HEK293 (cell line): Measurements from ENCODE around the gene RUSF1.

Experiments
- CTCF ChIA-PET: fragments of 350-600 bp; formaldehyde crosslinking; extraction: SDS; loops from one replicate; lab custom pipeline; 2021; ENCODE audit warnings: antibody characterized with exemption; lab: Yijun Ruan, JAX
- POLR2A ChIA-PET: fragments of 300-600 bp; formaldehyde crosslinking; extraction: SDS; loops from one replicate; lab custom pipeline; 2020; ENCODE audit warnings: antibody characterized with exemption, inconsistent platforms; lab: Yijun Ruan, JAX
- H3K27ac ChIP-seq: fragments of 200-500 bp; sonication (Bioruptor generic); 2 replicates; pipeline ENCODE4 v1.5.1; 2014; ENCODE audit warnings: low read depth, low read length, control low read depth, inconsistent platforms; ENCODE audit errors: extremely low read depth
- H3K36me3 ChIP-seq, 2 experiments: fragments of 200-500 bp in 1 of 2; sonication (Bioruptor generic) in 1 of 2; 1 replicate in 1 of 2; 2 replicates in 1 of 2; pipeline ENCODE4 v1.5.1; 2014 to 2017; ENCODE audit warnings: inconsistent platforms in 2 of 2, low read length in 2 of 2; ENCODE audit not compliant: control insufficient read depth in 2 of 2, insufficient read depth in 1 of 2
- H3K4me1 ChIP-seq: fragments of 200-500 bp; sonication (Bioruptor generic); 2 replicates; pipeline ENCODE4 v1.5.1; 2014; ENCODE audit warnings: mild to moderate bottlenecking, low read length, inconsistent platforms; ENCODE audit not compliant: control insufficient read depth, insufficient read depth
- H3K4me3 ChIP-seq: 2 replicates; pipeline ENCODE4 v1.5.1; 2011; ENCODE audit warnings: low read depth, mild to moderate bottlenecking, control low read depth, low read length, moderate library complexity
- H3K9me3 ChIP-seq: fragments of 200-500 bp; sonication (Bioruptor generic); 2 replicates; pipeline ENCODE4 v1.5.1; 2014; ENCODE audit warnings: low read depth, low read length, inconsistent platforms; ENCODE audit not compliant: control insufficient read depth, insufficient read depth
- KLF1 ChIP-seq: fragments of 450-650 bp; formaldehyde crosslinking; IDR thresholded peaks from 2 replicates; pipeline ENCODE4 v1.5.1; 2016; ENCODE audit warnings: missing biosample characterization, missing genetic modification characterization
- OVOL3 ChIP-seq: fragments of 450-650 bp; formaldehyde crosslinking; IDR thresholded peaks from 2 replicates; pipeline ENCODE4 v1.5.1; 2016; ENCODE audit warnings: missing biosample characterization, missing genetic modification characterization
- PRDM4 ChIP-seq: fragments of 450-650 bp; formaldehyde crosslinking; IDR thresholded peaks from 2 replicates; pipeline ENCODE4 v1.5.1; 2017; ENCODE audit warnings: missing biosample characterization, missing genetic modification characterization
- SCRT2 ChIP-seq: fragments of 450-650 bp; formaldehyde crosslinking; IDR thresholded peaks from 2 replicates; pipeline ENCODE4 v1.5.1; 2016; ENCODE audit warnings: missing biosample characterization, missing genetic modification characterization
- YY2 ChIP-seq: fragments of 450-650 bp; formaldehyde crosslinking; IDR thresholded peaks from 2 replicates; pipeline ENCODE4 v1.5.1; 2016; ENCODE audit warnings: missing biosample characterization, missing genetic modification characterization
- ZBTB44 ChIP-seq: fragments of 450-650 bp; IDR thresholded peaks from 2 replicates; pipeline ENCODE4 v1.5.1; 2018; ENCODE audit warnings: missing biosample characterization, mild to moderate bottlenecking, missing genetic modification characterization
- ZBTB48 ChIP-seq: fragments of 450-650 bp; formaldehyde crosslinking; IDR thresholded peaks from 2 replicates; pipeline ENCODE4 v1.5.1; 2016; ENCODE audit warnings: missing biosample characterization, missing genetic modification characterization
- ZFP41 ChIP-seq: fragments of 450-650 bp; formaldehyde crosslinking; IDR thresholded peaks from 2 replicates; pipeline ENCODE4 v1.5.1; 2016; ENCODE audit warnings: missing biosample characterization, missing genetic modification characterization, borderline replicate concordance
- ZNF10 ChIP-seq: fragments of 450-650 bp; formaldehyde crosslinking; IDR thresholded peaks from 2 replicates; pipeline ENCODE4 v1.5.1; 2017; ENCODE audit warnings: missing biosample characterization, missing genetic modification characterization
- ZNF132 ChIP-seq: fragments of 450-650 bp; formaldehyde crosslinking; IDR thresholded peaks from 2 replicates; pipeline ENCODE4 v1.5.1; 2017; ENCODE audit warnings: missing biosample characterization, missing genetic modification characterization, borderline replicate concordance
- ZNF155 ChIP-seq: fragments of 450-650 bp; formaldehyde crosslinking; IDR thresholded peaks from 2 replicates; pipeline ENCODE4 v1.5.1; 2016; ENCODE audit warnings: missing biosample characterization, missing genetic modification characterization
- ZNF248 ChIP-seq: fragments of 450-650 bp; formaldehyde crosslinking; IDR thresholded peaks from 2 replicates; pipeline ENCODE4 v1.5.1; 2017; ENCODE audit warnings: missing biosample characterization, missing genetic modification characterization
- ZNF26 ChIP-seq: fragments of 450-650 bp; formaldehyde crosslinking; IDR thresholded peaks from 2 replicates; pipeline ENCODE4 v1.5.1; 2016; ENCODE audit warnings: missing biosample characterization, missing genetic modification characterization
- ZNF302 ChIP-seq: fragments of 450-650 bp; formaldehyde crosslinking; IDR thresholded peaks from 2 replicates; pipeline ENCODE4 v1.5.1; 2016; ENCODE audit warnings: missing biosample characterization, missing genetic modification characterization, low read depth
- ZNF354C ChIP-seq: fragments of 450-650 bp; formaldehyde crosslinking; IDR thresholded peaks from 2 replicates; pipeline ENCODE4 v1.5.1; 2016; ENCODE audit warnings: missing biosample characterization, missing genetic modification characterization, low read depth, borderline replicate concordance
- ZNF37A ChIP-seq: fragments of 450-650 bp; IDR thresholded peaks from 2 replicates; pipeline ENCODE4 v1.5.1; 2018; ENCODE audit warnings: missing biosample characterization, missing genetic modification characterization
- ZNF560 ChIP-seq: fragments of 450-650 bp; formaldehyde crosslinking; IDR thresholded peaks from 2 replicates; pipeline ENCODE4 v1.5.1; 2017; ENCODE audit warnings: missing biosample characterization, missing genetic modification characterization, borderline replicate concordance
- ZNF600 ChIP-seq: fragments of 450-650 bp; formaldehyde crosslinking; IDR thresholded peaks from 2 replicates; pipeline ENCODE4 v1.5.1; 2016; ENCODE audit warnings: missing biosample characterization, missing genetic modification characterization
- ZNF670 ChIP-seq: fragments of 450-650 bp; formaldehyde crosslinking; IDR thresholded peaks from 2 replicates; pipeline ENCODE4 v1.5.1; 2016; ENCODE audit warnings: missing biosample characterization, missing genetic modification characterization, low read depth
- ZNF76 ChIP-seq: fragments of 450-650 bp; formaldehyde crosslinking; IDR thresholded peaks from 2 replicates; pipeline ENCODE4; 2016; ENCODE audit warnings: low read depth, missing biosample characterization, missing genetic modification characterization, borderline replicate concordance
- ZSCAN16 ChIP-seq: fragments of 450-650 bp; formaldehyde crosslinking; IDR thresholded peaks from 2 replicates; pipeline ENCODE4 v1.5.1; 2016; ENCODE audit warnings: missing biosample characterization, missing genetic modification characterization
- TF ChIP-seq, protein P1 (sequence below): fragments of 450-650 bp; formaldehyde crosslinking; IDR thresholded peaks from 2 replicates; pipeline ENCODE4 v1.5.1; 2016; ENCODE audit warnings: missing biosample characterization, missing genetic modification characterization
- TF ChIP-seq, protein P2 (sequence below): fragments of 450-650 bp; formaldehyde crosslinking; IDR thresholded peaks from 2 replicates; pipeline ENCODE4 v1.5.1; 2016; ENCODE audit warnings: missing biosample characterization, missing genetic modification characterization

Gene RUSF1

GRCh38 chr16:31487071-31487719 is 21.0 kb downstream of the RUSF1 start:
- Histone ChIP-seq H3K9me3 (no peaks in the 10 kb centered on the region), H3K27ac (no peak overlapping the region), H3K4me1 (no peaks in the 10 kb centered on the region; the same call in 1 of the 2 replicates), H3K36me3 (peaks cover 0 to 22% of the 10 kb centered on the region in 2 experiments; a peak in 1 of 3 replicates), H3K4me3 (peak overlapping the region; percentile 41)
- POLR2A ChIA-PET: no interaction called here
- CTCF ChIA-PET: interaction anchor here (0.6 kb wide), 1 partner anchor 206 kb away, joined by 3 read pairs; no protein-coding TSS in a partner anchor
- no peak for TF ChIP-seq KLF1 (tag by site-specific recombination)
- TF ChIP-seq, protein P1, sequence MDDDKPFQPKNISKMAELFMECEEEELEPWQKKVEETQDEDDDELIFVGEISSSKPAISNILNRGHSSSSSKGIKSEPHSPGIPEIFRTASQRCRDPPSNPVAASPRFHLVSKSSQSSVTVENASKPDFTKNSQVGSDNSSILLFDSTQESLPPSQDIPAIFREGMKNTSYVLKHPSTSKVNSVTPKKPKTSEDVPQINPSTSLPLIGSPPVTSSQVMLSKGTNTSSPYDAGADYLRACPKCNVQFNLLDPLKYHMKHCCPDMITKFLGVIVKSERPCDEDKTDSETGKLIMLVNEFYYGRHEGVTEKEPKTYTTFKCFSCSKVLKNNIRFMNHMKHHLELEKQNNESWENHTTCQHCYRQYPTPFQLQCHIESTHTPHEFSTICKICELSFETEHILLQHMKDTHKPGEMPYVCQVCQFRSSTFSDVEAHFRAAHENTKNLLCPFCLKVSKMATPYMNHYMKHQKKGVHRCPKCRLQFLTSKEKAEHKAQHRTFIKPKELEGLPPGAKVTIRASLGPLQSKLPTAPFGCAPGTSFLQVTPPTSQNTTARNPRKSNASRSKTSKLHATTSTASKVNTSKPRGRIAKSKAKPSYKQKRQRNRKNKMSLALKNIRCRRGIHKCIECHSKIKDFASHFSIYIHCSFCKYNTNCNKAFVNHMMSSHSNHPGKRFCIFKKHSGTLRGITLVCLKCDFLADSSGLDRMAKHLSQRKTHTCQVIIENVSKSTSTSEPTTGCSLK (tag by site-specific recombination): no peak
- TF ChIP-seq ZNF26: no peak
- TF ChIP-seq PRDM4 (tag by site-specific recombination): no peak
- TF ChIP-seq ZNF560: no peak
- TF ChIP-seq ZNF302 (tag by site-specific recombination): no peak
- TF ChIP-seq ZNF155 (tag by site-specific recombination): no peak
- no peak for TF ChIP-seq ZBTB48
- no peak for TF ChIP-seq ZNF10 (tag by site-specific recombination)

DNA sequence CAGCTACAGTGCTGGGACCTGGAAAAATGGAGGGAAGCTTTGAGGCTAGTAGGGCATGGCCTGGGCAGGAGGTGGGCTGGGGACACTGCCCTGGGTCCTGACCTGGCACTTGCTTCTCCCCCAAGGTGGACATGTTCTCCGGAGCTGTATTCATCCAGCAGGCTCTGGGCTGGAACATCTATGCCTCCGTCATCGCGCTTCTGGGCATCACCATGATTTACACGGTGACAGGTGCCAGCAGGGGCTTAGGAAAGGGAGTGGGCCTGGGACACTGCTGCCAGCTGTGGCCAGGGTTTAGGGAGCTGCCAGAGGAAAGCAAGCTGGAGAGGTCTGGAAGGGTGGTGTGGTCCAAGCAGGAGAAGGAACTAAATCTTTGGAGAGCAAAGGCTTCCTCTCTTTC is 22.1 kb downstream of the RUSF1 start:
- H3K4me3 ChIP-seq: no peak overlapping the region
- H3K36me3 ChIP-seq: peaks cover 0 to 16% of the 10 kb centered on the region in 2 experiments; a peak in 1 of 3 replicates
- no peaks in the 10 kb centered on the region; the same call in 1 of the 2 replicates for H3K4me1 ChIP-seq
- H3K27ac ChIP-seq: no peak overlapping the region
- CTCF ChIA-PET: no interaction called here
- TF ChIP-seq ZBTB44 (no peak), SCRT2 (tag by site-specific recombination) (no peak), ZNF248 (tag by site-specific recombination) (no peak), ZNF132 (tag by site-specific recombination) (no peak), ZFP41 (no peak), ZNF560 (no peak), ZNF37A (tag by site-specific recombination) (no peak), OVOL3 (tag by site-specific recombination) (no peak), ZNF354C (no peak), ZSCAN16 (no peak), ZNF600 (tag by site-specific recombination) (no peak), ZNF670 (no peak), YY2 (tag by site-specific recombination) (no peak), ZNF76 (no peak)
- TF ChIP-seq, protein P2, sequence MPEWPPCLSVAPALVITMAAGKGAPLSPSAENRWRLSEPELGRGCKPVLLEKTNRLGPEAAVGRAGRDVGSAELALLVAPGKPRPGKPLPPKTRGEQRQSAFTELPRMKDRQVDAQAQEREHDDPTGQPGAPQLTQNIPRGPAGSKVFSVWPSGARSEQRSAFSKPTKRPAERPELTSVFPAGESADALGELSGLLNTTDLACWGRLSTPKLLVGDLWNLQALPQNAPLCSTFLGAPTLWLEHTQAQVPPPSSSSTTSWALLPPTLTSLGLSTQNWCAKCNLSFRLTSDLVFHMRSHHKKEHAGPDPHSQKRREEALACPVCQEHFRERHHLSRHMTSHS (tag by site-specific recombination): no peak
- POLR2A ChIA-PET: no interaction called here
- no peaks in the 10 kb centered on the region for H3K9me3 ChIP-seq
